ENCODE data around the gene ZNF835.

Gene ZNF835

GRCh38 chr19:56639217-56639616 lies 32.3 kb downstream of the ZNF835 start:
- no peak overlapping the region for H3K27ac ChIP-seq (replicated peaks)
- no peak for TF ChIP-seq GABPA (IDR thresholded peaks at IDR 0.05; ENCODE audit: low read depth)
- TF ChIP-seq REST (IDR thresholded peaks at IDR 0.05; ENCODE audit: insufficient replicate concordance, low read depth) = peak; percentile 96
- peak in 1 of 2 experiments; percentile 4 for DNase-seq (ENCODE audit: low read depth in 1 of 2, low spot score in 1 of 2)
- no peaks in the 10 kb centered on the region for H3K27me3 ChIP-seq (ENCODE audit: insufficient read depth, poor library complexity, severe bottlenecking)
- no peak overlapping the region for H3K4me3 ChIP-seq (replicated peaks; ENCODE audit: insufficient read depth, low read length)

- Histone ChIP-seq H3K27ac (replicated peaks) (no peak overlapping the region), H3K4me3 (replicated peaks; ENCODE audit: insufficient read depth, low read length) (no peak overlapping the region), H3K27me3 (ENCODE audit: insufficient read depth, poor library complexity, severe bottlenecking) (no peaks in the 10 kb centered on the region)
- DNase-seq (ENCODE audit: low read depth in 1 of 2, low spot score in 1 of 2) = peak; percentile 48 to 76
- TF ChIP-seq POLR2AphosphoS5 (IDR thresholded peaks at IDR 0.05; ENCODE audit: low read depth) = 0 out of 2 replicates have a peak, but pooled peaks have one; percentile 16
- peak; percentile 99 for TF ChIP-seq REST (IDR thresholded peaks at IDR 0.05; ENCODE audit: insufficient replicate concordance, low read depth)
- TF ChIP-seq GABPA (IDR thresholded peaks at IDR 0.05; ENCODE audit: low read depth) = no peak
These were observed 33.5 kb downstream of the ZNF835 start for GRCh38 chr19:56637976-56638555.

- no peak for TF ChIP-seq CTCF (IDR thresholded peaks at IDR 0.05; ENCODE audit: insufficient read depth, low read length)
- TF ChIP-seq GABPA (IDR thresholded peaks at IDR 0.05; ENCODE audit: low read depth) = no peak
- TF ChIP-seq POLR2AphosphoS5 (IDR thresholded peaks at IDR 0.05; ENCODE audit: low read depth) = no peak
- no peak for TF ChIP-seq SPI1 (IDR thresholded peaks at IDR 0.05; ENCODE audit: borderline replicate concordance, low read depth)
- no peak for TF ChIP-seq REST (IDR thresholded peaks at IDR 0.05; ENCODE audit: insufficient replicate concordance, low read depth)
- no peak for DNase-seq (ENCODE audit: low read depth in 1 of 2, low spot score in 1 of 2)
- Histone ChIP-seq H3K4me3 (replicated peaks; ENCODE audit: insufficient read depth, low read length) (no peak overlapping the region), H3K27me3 (ENCODE audit: insufficient read depth, poor library complexity, severe bottlenecking) (no peaks in the 10 kb centered on the region), H3K27ac (replicated peaks) (no peak overlapping the region)
These were observed 38.5 kb downstream of the ZNF835 start for GRCh38 chr19:56633021-56633420.

GRCh38 chr19:56625708-56626107 lies 45.8 kb downstream of the ZNF835 start:
- Histone ChIP-seq H3K27me3 (ENCODE audit: insufficient read depth, poor library complexity, severe bottlenecking) (no peaks in the 10 kb centered on the region), H3K27ac (replicated peaks) (no peak overlapping the region), H3K4me3 (replicated peaks; ENCODE audit: insufficient read depth, low read length) (no peak overlapping the region)
- TF ChIP-seq CTCF (IDR thresholded peaks at IDR 0.05; ENCODE audit: insufficient read depth, low read length) (no peak), POLR2AphosphoS5 (IDR thresholded peaks at IDR 0.05; ENCODE audit: low read depth) (no peak), GABPA (IDR thresholded peaks at IDR 0.05; ENCODE audit: low read depth) (no peak), REST (IDR thresholded peaks at IDR 0.05; ENCODE audit: insufficient replicate concordance, low read depth) (no peak), SPI1 (IDR thresholded peaks at IDR 0.05; ENCODE audit: borderline replicate concordance, low read depth) (no peak)
- no peak for DNase-seq (ENCODE audit: low read depth in 1 of 2, low spot score in 1 of 2)

All from HL-60 (cell line).